ENCODE measurements around the gene SH3GL2.

GRCh38 chr9:17723656-17724055, 144.8 kb downstream of the SH3GL2 start:
- TF ChIP-seq POLR2A (IDR thresholded peaks at IDR 0.05): no peak
- TF ChIP-seq, protein P1, sequence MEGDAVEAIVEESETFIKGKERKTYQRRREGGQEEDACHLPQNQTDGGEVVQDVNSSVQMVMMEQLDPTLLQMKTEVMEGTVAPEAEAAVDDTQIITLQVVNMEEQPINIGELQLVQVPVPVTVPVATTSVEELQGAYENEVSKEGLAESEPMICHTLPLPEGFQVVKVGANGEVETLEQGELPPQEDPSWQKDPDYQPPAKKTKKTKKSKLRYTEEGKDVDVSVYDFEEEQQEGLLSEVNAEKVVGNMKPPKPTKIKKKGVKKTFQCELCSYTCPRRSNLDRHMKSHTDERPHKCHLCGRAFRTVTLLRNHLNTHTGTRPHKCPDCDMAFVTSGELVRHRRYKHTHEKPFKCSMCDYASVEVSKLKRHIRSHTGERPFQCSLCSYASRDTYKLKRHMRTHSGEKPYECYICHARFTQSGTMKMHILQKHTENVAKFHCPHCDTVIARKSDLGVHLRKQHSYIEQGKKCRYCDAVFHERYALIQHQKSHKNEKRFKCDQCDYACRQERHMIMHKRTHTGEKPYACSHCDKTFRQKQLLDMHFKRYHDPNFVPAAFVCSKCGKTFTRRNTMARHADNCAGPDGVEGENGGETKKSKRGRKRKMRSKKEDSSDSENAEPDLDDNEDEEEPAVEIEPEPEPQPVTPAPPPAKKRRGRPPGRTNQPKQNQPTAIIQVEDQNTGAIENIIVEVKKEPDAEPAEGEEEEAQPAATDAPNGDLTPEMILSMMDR (IDR thresholded peaks at IDR 0.05): no peak

Data from Peyer's patch (tissue), 4 donors.